Hematopoietic multipotent progenitor cell treated with erythropoietin and hydrocortisone succinate and interleukin-3 and kit ligand, for 4 days (in vitro differentiated cells): Measurements from ENCODE around the gene CHTF8.

Source experiments
- DNase-seq: peaks from one replicate; pipeline ENCODE4 v3.0.0-alpha.2; 2015

Gene CHTF8

DNA sequence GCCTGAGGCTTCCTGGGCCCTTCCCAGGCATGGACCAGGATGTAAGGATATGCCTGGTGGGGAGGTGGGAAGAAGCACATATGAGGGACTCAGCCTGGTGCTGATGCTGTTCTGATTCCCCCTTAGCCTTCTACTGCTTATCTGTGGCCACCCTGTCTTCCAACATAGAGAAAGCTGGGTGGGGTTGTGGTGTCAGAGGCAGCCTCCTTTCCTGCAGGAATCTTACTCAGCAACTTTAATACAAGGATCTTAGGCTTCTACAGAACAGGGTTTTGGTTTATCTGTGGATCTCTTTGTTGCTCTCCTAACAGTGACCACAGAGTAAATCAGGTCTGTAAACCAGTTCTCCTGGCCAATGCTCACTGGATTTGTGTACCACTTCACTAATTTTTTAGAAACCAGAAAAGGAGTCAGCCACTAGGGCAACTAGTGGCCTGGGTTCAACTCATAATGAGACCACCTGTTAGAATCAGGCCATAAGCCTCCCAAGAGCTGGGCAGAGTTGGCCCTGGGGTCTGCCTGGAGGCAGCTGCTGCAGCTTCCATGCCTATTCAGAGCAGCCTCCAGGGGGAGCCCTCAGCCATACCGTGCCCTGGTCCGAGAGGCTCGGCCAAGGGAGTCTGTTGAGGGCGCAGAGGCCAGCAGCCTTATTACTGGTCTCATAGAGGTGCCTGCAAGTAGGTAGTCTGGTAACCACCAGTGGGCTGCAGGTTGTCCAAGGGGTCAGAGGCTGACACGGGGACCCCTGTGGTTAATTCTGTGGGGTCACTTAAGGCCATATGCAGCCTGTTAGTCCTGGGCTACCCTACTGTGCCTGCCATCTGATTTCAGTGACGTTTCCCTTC is 19.9 kb downstream of the CHTF8 start:
- peak; percentile 80 for DNase-seq

GRCh38 chr16:69111876-69112230 is 20.5 kb downstream of the CHTF8 start:
- no peak for DNase-seq

- DNase-seq = peak; percentile 57
Measured at GRCh38 chr16:69111216-69111875, 21.0 kb downstream of the CHTF8 start.

DNA sequence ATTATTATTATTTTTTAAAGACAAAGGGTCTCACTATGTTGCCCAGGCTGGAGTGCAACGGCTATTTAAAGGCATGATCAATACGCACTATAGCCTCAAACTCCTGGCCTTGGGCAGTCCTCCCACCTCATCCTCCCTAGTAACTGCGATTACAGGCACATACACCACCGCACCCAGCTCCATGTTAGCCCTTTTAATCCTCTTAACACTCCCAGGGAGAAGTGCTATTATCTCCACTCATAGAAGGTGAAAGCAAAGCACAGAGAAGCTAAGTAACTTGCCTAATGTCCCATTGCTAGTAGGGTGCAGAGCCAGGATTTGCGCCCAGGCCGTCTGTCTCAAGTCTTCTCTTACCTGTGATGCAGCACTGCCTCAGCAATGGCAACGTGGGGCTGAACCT is 22.0 kb downstream of the CHTF8 start:
- DNase-seq = no peak

DNA sequence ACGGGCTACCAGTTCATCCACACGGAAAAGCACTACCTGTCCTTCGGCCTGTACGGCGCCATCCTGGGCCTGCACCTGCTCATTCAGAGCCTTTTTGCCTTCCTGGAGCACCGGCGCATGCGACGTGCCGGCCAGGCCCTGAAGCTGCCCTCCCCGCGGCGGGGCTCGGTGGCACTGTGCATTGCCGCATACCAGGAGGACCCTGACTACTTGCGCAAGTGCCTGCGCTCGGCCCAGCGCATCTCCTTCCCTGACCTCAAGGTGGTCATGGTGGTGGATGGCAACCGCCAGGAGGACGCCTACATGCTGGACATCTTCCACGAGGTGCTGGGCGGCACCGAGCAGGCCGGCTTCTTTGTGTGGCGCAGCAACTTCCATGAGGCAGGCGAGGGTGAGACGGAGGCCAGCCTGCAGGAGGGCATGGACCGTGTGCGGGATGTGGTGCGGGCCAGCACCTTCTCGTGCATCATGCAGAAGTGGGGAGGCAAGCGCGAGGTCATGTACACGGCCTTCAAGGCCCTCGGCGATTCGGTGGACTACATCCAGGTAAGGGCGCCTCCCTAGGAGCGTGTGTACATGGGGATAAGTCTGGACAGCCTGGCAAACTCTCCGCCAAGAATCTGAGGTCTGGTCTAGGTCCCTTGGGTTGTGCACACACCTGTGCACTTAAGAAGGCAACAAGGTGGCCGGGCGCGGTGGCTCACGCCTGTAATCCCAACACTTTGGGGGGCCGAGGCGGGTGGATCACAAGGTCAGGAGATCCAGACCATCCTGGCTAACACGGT is 22.7 kb downstream of the CHTF8 start:
- DNase-seq = no peak

- no peak for DNase-seq
Measured at GRCh38 chr16:69108905-69109252, 23.5 kb downstream of the CHTF8 start.

DNA sequence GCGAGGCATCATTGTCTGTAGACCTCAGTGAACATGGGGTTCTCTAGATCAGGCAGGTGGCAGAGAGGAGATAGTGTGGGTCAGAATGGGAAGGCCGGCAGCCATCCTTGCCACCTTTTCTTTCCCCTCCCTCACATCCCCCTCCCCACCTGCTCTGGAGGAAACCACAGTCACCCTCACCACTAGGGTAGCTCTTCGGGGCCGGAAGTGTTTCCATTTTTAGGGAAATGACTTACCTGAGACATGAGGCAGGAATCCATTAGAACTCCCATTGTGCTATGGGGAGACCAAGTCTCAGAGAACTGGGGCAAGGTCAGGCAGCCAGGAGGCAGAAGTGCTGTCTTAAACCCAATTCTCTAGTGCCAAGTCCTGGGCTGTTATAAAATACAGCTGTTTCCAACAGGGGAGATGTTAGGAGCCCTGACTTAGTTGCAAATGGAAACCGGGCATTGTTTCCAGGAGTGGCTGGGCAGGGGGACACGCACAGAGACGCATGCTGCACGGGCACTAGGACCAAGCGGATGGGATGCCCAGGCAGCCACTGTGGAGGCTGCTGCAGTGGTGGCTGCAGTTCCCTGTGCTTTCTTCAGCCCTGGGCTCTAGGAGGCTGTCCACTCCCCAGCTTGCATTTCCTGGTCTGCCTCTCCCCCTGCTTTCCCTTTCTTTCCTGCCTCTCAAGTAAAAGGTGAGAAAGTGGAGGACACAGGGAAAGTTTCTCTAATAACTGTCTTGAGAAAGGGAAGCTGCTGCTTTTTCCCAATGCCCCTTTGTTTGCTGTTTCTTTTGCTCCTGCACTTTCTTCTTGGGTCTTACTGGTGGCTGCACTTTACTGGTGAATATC is 24.1 kb downstream of the CHTF8 start:
- DNase-seq = no peak

DNA sequence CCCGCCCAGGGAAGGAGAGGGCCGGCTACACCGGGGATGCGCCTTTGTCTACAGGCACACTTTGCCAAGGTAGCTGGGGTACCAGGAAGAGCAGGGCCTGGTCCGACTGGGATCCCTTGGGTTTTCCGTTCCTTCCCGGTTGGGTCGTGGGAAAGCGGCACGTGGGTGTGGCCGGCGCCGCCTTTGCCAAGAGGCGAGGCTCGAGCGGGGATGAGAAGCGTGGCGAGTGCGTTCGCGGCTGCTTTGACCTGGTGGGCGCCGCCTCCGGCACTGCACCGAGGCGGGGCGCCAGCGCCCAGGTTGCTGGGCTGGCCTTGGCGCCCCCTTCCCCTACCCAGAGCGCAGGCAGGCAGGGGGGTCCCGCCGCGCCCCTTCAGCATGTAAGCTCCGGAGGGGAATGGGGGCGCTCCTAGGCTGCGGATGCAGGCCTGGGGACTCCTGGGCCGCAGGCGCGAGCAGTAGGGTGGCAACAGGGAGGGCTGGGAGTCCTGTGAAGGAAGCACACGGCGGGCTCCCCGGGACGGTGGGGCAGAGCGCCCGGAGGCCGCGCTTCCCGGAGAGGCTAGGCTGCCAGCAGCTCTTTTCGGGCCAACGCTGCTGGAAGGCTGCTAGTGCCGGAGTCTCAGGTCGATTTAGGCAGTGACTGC is 24.9 kb downstream of the CHTF8 start:
- no peak for DNase-seq

DNA sequence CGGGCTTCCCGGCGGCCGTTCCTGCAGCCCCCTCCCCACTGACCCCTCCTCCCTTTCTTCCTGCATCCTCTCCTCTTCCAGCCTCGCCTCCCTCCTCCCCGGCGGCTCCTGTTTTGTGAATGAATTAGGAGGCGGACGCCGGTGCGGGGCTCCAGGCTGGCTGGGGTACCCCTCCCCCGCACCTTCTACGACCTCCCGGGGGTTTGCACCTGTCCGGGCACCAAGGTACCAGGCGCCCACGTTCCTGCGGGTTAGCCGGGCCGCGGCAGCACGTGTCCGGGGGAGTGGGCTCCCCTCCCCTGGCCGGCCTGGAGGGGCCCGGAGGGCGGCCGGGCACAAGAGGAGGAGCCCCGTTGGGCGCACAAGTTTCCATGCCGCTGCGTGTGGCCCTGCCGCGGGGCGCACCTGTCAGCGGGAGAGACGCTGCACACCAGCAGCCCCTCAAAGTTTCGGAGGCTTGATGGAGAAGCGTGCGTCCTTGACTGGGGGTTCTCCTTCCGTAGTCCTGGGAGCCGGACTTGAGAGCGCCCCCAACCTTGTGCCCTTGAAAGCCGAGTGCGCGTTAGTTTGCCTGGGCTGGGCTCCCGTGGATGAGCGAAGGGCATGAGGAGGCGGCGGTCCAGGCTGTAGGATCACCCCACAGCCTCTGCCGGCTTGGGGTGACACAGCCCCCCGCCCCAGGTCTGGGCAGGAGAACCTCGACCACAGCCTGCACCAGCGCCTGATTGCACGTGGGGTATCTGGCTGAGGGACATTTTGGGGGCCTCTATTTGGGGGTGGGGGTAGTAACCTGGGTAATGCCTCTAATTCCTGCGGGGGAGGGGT is 25.7 kb downstream of the CHTF8 start:
- peak; percentile 35 for DNase-seq

DNA sequence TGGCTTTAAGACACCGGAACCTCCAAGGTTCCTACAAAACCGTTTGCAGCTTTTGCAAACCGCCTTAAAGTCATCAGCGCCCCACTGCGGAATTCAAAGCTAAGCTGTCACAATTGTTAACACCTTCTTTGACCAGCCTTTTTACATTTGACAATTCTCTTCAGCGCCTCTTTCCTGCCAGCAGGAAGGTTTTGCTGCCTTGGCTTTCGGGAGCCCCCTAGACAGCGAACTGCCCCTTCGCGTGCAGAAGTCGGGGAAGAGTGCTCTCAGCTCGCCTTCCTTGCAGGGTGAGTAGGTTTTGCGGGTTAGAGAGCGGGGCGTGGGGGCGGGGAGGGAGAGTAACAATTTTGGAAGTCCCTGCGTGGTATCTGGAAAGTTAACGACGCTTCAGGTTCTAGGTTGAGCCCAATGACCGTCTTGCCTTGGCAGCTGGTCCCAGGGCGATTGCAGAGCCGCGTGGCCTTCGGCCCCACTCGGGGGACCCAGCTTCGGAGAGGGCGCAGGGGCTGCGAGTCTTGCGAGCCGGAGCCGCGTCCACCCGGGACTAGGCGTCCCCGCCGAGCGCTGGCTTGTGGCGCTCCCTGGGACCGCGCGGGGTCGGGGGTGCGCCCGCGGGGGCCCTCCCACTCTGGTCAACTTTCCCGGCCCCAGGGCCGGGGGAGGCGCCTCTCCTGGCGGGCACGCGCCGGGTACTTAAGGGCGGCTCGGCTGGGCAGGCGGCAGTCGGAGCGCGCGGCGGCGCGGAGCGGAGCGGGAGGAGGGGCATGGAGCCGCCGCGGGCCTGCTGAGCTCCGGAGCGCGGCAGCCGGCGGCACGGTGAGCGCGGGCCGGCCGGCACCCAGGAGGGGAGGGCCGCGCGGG is 26.7 kb downstream of the CHTF8 start, which contains the start of gene HAS3:
Gene HAS3 (plus strand): TSS at position 153 of the 861 bp plus-strand sequence. CDS start 3,743 bp downstream, outside the sequence.
- peak; percentile 82 for DNase-seq

DNA sequence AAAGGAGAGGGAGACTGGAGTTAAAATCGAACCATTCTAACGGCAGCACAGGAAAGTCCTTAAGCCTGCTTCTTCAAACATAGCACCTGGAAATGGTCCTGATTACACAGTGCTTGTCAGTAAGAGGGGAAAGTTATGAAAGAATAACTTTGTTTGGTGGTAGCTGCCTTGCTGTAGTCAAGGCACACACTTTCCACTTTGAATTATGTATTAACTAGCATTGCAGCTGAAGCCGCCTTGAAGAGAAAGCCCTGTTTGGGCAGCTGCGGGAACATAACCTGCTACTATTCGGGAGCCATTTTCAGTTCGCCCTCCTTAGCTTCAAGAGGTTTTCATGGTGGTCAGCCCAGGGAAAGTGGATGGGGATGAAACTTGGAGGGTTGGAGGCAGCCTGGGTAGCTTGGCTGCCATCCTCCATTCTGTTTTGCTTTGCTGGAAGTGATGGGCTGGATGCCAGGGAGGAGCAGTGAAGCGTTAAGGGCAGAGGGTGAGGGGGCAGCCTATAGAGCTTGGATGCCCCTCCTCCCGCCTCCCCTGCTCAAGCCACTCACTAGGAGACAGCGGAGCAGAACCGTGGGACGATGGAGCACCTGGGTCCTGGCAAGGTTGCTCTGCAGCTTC is 32.2 kb downstream of the CHTF8 start:
- no peak for DNase-seq

- DNase-seq = no peak
Measured at GRCh38 chr16:69095193-69095592, 37.2 kb downstream of the CHTF8 start.

DNA sequence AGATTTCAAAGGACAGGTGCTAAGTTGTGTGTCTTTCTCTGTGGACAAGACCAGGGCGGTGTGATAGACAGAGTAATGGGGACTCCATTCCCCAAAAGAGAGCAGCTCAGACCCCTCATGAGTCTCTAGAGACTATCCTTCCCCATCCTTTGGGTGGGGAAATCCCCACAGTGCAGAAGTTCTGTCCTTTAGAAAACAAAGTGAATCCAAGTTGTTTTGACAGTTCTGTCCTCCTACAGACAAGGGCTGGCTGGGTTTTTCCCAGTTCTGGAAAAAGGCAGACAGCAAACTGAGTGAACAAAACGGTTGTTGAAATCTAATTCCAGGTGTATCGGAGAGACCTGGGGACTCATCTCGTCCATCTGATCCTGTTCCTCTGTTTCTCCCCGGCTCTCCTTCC is 37.9 kb downstream of the CHTF8 start:
- no peak for DNase-seq

GRCh38 chr16:69093974-69094373 is 38.4 kb downstream of the CHTF8 start:
- no peak for DNase-seq

DNA sequence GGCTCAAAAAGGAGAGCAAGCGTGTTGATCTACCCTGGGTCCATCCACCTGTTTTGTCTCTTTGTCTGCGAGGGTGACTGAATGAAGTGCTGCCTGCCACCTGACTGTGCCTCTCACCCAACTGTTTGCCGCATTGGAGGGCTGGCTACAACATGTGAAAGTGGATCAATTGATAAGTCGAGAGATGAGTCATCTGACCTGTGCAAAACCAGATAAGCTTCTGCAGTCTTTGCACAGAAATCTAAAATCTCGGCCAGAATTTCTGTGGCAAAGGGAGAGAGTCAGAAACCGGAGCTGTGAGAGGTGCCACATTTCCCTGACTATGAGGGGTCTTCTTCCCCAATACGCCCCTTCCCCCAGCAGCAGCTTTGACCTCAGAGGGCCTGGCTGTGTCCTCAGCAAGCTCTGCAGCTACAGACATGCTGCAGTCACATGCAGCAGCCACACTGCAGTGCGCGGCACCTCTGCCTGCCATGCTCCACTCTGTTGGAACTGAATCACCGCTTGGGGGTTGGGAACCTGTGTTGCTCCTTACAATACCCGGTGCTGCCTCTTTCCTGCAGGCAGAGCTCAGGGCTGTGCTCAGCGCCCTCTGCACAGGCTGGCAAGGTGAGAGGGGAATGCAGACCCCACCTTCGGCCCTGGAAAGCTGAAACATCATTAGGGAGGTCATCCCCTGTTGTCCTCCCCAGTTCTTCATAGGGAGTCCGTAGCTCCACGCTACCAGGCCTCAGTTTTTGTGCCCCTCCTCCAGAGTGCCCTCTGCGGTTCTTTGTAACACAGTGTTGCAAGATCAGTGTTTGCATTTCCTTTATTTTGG is 43.1 kb downstream of the CHTF8 start:
- peak; percentile 84 for DNase-seq

GRCh38 chr16:69088684-69089083 is 43.7 kb downstream of the CHTF8 start:
- no peak for DNase-seq

- peak; percentile 36 for DNase-seq
Measured at GRCh38 chr16:69087161-69087581, 45.2 kb downstream of the CHTF8 start.

- DNase-seq = no peak
Measured at GRCh38 chr16:69085032-69085695, 47.2 kb downstream of the CHTF8 start.
